GM23338 (cell line): ENCODE results near the gene GRM4. TPM values are rescaled to one million over a fixed set of nuclear protein-coding genes. Genes with fewer than 3 reads are reported as not detected.

Source experiments
- ATAC-seq: fragments of 200-7000 bp; cut with Tn5 transposase; 3 replicates; pipeline ENCODE4 v1.9.1; 2020
- DNase-seq: peaks from one replicate; pipeline ENCODE4 v3.0.0-alpha.2; 2015; ENCODE audit warnings: low spot score
- H2AFZ ChIP-seq: fragments of 200-600 bp; sonication (generic); 2 replicates; pipeline ENCODE4 v1.8.0; 2016; ENCODE audit warnings: antibody characterized with exemption, mild to moderate bottlenecking, moderate library complexity
- H3F3A ChIP-seq: fragments of 200-600 bp; sonication (generic); replicated peaks from 2 replicates; pipeline ENCODE4 v1.8.0; 2017; ENCODE audit warnings: antibody characterized with exemption, mixed run types, low read depth
- H3K27ac ChIP-seq: fragments of 200-600 bp; sonication (generic); 2 replicates; pipeline ENCODE4 v1.6.1; 2016; ENCODE audit warnings: low read depth
- H3K27me3 ChIP-seq: fragments of 200-600 bp; sonication (generic); 2 replicates; pipeline ENCODE4 v1.8.0; 2016; ENCODE audit warnings: mild to moderate bottlenecking, mixed run types, moderate library complexity; ENCODE audit not compliant: insufficient read depth
- H3K36me3 ChIP-seq: fragments of 200-600 bp; sonication (generic); 2 replicates; pipeline ENCODE4 v1.8.0; 2016; ENCODE audit warnings: mild to moderate bottlenecking; ENCODE audit not compliant: insufficient read depth
- H3K4me1 ChIP-seq: fragments of 200-600 bp; sonication (generic); 2 replicates; pipeline ENCODE4 v1.8.0; 2016; ENCODE audit warnings: mild to moderate bottlenecking, moderate library complexity; ENCODE audit not compliant: insufficient read depth
- H3K4me2 ChIP-seq: fragments of 200-600 bp; sonication (generic); 2 replicates; pipeline ENCODE4 v1.7.1; 2017; ENCODE audit warnings: mixed run types
- H3K4me3 ChIP-seq: fragments of 200-600 bp; sonication (generic); 2 replicates; pipeline ENCODE4 v1.6.1; 2016; ENCODE audit warnings: mixed run types
- H3K79me2 ChIP-seq: fragments of 200-600 bp; sonication (generic); replicated peaks from 2 replicates; pipeline ENCODE4 v1.8.0; 2017; ENCODE audit warnings: mild to moderate bottlenecking; ENCODE audit not compliant: insufficient read depth
- H3K9me2 ChIP-seq: fragments of 200-600 bp; sonication (generic); 2 replicates; pipeline ENCODE4 v1.8.0; 2017; ENCODE audit not compliant: insufficient read depth
- H4K20me1 ChIP-seq: fragments of 200-600 bp; sonication (generic); replicated peaks from 2 replicates; pipeline ENCODE4 v1.8.0; 2017; ENCODE audit warnings: mild to moderate bottlenecking; ENCODE audit not compliant: insufficient read depth
- H3K27ac Mint-ChIP-seq: 2 replicates; pipeline ENCODE4 v1.8.0; 2020; ENCODE audit warnings: inconsistent platforms, mild to moderate bottlenecking, moderate library complexity, mixed read lengths
- H3K27me3 Mint-ChIP-seq: 3 replicates; pipeline ENCODE4 v1.8.0; 2022; ENCODE audit warnings: low read depth, mild to moderate bottlenecking, moderate library complexity, mixed read lengths, inconsistent platforms; ENCODE audit not compliant: insufficient read depth, poor library complexity
- H3K36me3 Mint-ChIP-seq: 3 replicates; pipeline ENCODE4 v1.8.0; 2021; ENCODE audit warnings: low read depth, mild to moderate bottlenecking, inconsistent platforms, moderate library complexity, mixed read lengths
- H3K4me1 Mint-ChIP-seq: 3 replicates; pipeline ENCODE4 v1.8.0; 2020; ENCODE audit warnings: mild to moderate bottlenecking, inconsistent platforms, mixed read lengths
- H3K4me3 Mint-ChIP-seq: 3 replicates; pipeline ENCODE4 v1.8.0; 2021; ENCODE audit warnings: moderate library complexity, mild to moderate bottlenecking, inconsistent platforms, mixed read lengths
- H3K9me3 Mint-ChIP-seq: 3 replicates; pipeline ENCODE4 v1.8.0; 2020; ENCODE audit warnings: moderate library complexity, mild to moderate bottlenecking, inconsistent platforms, mixed read lengths
- CREB1 ChIP-seq: fragments of 250-450 bp; sonication (Bioruptor Pico); IDR thresholded peaks from 2 replicates; pipeline ENCODE4 v1.5.0; 2020; ENCODE audit warnings: low read depth, mild to moderate bottlenecking, moderate library complexity
- CTCF ChIP-seq, 2 experiments: fragments of 200-600 bp in 1 of 2; sonication (generic) in 1 of 2; conservative IDR thresholded peaks; 2 replicates each; pipeline versions ENCODE4 v1.5.1 to v1.6.1; 2016 to 2017; ENCODE audit warnings: antibody characterized with exemption in 2 of 2, low read depth in 2 of 2, mild to moderate bottlenecking in 2 of 2, moderate library complexity in 1 of 2
- EZH2 ChIP-seq: fragments of 200-600 bp; sonication (generic); IDR thresholded peaks from one replicate; pipeline ENCODE4 v1.8.0; 2017; ENCODE audit warnings: antibody characterized with exemption, mild to moderate bottlenecking, low read depth; ENCODE audit not compliant: unreplicated experiment
- EZH2phosphoT487 ChIP-seq: fragments of 200-600 bp; sonication (generic); IDR thresholded peaks from one replicate; pipeline ENCODE4 v1.8.1; 2018; ENCODE audit warnings: antibody characterized with exemption; ENCODE audit not compliant: unreplicated experiment
- JUNB ChIP-seq: IDR thresholded peaks from one replicate; pipeline ENCODE4 v1.6.1; 2016; ENCODE audit warnings: antibody characterized with exemption; ENCODE audit not compliant: unreplicated experiment
- NANOG ChIP-seq: IDR thresholded peaks from 2 replicates; pipeline ENCODE4 v1.6.1; 2016; ENCODE audit warnings: antibody characterized with exemption, borderline replicate concordance
- POLR2AphosphoS5 ChIP-seq: IDR thresholded peaks from 2 replicates; pipeline ENCODE4 v1.6.1; 2016; ENCODE audit warnings: antibody characterized with exemption, low read depth
- REST ChIP-seq: IDR thresholded peaks from one replicate; pipeline ENCODE4 v1.6.1; 2018; ENCODE audit warnings: antibody characterized with exemption; ENCODE audit not compliant: unreplicated experiment
- STAT1 ChIP-seq: IDR thresholded peaks from one replicate; pipeline ENCODE4 v1.6.1; 2016; ENCODE audit warnings: antibody characterized with exemption; ENCODE audit not compliant: unreplicated experiment
- ZNF114 ChIP-seq: fragments of 250-450 bp; sonication (Bioruptor Pico); IDR thresholded peaks from 2 replicates; pipeline ENCODE4 v1.5.0; 2020; ENCODE audit warnings: mild to moderate bottlenecking, moderate library complexity
- ZNF331 ChIP-seq: fragments of 250-450 bp; sonication (Bioruptor Pico); IDR thresholded peaks from 2 replicates; pipeline ENCODE4 v1.5.0; 2020; ENCODE audit warnings: low read depth, mild to moderate bottlenecking, moderate library complexity
- polyA plus RNA-seq: library from polyadenylated mRNA; unstranded; fragments of >200 nt; fragmentation: Nextera tagmentation; extraction: Ambion mirVana; gene quantifications from 2 replicates; pipeline ENCODE4 v1.2.1, GENCODE V29; 2016
- total RNA-seq: library from RNA; depleted of rRNA; stranded (reverse); fragments of >200 nt; shearing (Covaris generic); gene quantifications from 2 replicates; pipeline ENCODE4 v1.2.3, GENCODE V29; 2014
- TF ChIP-seq, protein P1 (sequence below): IDR thresholded peaks from 2 replicates; pipeline ENCODE4 v1.6.1; 2016; ENCODE audit warnings: antibody characterized with exemption
- TF ChIP-seq, protein P2 (sequence below): fragments of 250-450 bp; sonication (Bioruptor Pico); IDR thresholded peaks from 2 replicates; pipeline ENCODE4 v1.5.0; 2020; ENCODE audit warnings: mild to moderate bottlenecking, moderate library complexity

GRM4 gene
- total and polyA plus RNA-seq, 2 experiments from 2014 or later, result 7.0 to 30.6 TPM

GRCh38 chr6:34143884-34144580 lies 1.9 kb downstream of the GRM4 start:
- Histone ChIP-seq H3K79me2 (peaks cover 20% of the 10 kb centered on the region; the same call in 1 of the 2 replicates), H3K36me3 (no peaks in the 10 kb centered on the region), H3K4me2 (peak overlapping the region; percentile 95), H3K27me3 (peaks cover 50% of the 10 kb centered on the region), H3K4me1 (peaks cover 60% of the 10 kb centered on the region), H3K9me2 (no peaks in the 10 kb centered on the region), H4K20me1 (no peaks in the 10 kb centered on the region), H3K4me3 (peak overlapping the region; percentile 88), H3K27ac (no peak overlapping the region), H3F3A (peaks cover 17% of the 10 kb centered on the region), H2AFZ (0 out of 2 replicates have a peak overlapping the region, but pooled peaks have one; percentile 72)
- H3K27me3 Mint-ChIP-seq, result peaks cover 46% of the 10 kb centered on the region
- H3K27ac Mint-ChIP-seq, result no peak overlapping the region
- TF ChIP-seq POLR2AphosphoS5 (no peak), CREB1 (CRISPR knock-in tag) (no peak), STAT1 (no peak), CTCF (conservative IDR thresholded peaks at IDR 0.05; ENCODE audit: low read depth in 2 of 2) (peak; percentile 46 to 76), ZNF114 (CRISPR knock-in tag) (no peak), NANOG (no peak), EZH2 (peak; percentile 12), REST (no peak), EZH2phosphoT487 (no peak), JUNB (no peak), ZNF331 (no peak)
- TF ChIP-seq, protein P1, sequence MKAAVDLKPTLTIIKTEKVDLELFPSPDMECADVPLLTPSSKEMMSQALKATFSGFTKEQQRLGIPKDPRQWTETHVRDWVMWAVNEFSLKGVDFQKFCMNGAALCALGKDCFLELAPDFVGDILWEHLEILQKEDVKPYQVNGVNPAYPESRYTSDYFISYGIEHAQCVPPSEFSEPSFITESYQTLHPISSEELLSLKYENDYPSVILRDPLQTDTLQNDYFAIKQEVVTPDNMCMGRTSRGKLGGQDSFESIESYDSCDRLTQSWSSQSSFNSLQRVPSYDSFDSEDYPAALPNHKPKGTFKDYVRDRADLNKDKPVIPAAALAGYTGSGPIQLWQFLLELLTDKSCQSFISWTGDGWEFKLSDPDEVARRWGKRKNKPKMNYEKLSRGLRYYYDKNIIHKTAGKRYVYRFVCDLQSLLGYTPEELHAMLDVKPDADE, result no peak
- TF ChIP-seq, protein P2, sequence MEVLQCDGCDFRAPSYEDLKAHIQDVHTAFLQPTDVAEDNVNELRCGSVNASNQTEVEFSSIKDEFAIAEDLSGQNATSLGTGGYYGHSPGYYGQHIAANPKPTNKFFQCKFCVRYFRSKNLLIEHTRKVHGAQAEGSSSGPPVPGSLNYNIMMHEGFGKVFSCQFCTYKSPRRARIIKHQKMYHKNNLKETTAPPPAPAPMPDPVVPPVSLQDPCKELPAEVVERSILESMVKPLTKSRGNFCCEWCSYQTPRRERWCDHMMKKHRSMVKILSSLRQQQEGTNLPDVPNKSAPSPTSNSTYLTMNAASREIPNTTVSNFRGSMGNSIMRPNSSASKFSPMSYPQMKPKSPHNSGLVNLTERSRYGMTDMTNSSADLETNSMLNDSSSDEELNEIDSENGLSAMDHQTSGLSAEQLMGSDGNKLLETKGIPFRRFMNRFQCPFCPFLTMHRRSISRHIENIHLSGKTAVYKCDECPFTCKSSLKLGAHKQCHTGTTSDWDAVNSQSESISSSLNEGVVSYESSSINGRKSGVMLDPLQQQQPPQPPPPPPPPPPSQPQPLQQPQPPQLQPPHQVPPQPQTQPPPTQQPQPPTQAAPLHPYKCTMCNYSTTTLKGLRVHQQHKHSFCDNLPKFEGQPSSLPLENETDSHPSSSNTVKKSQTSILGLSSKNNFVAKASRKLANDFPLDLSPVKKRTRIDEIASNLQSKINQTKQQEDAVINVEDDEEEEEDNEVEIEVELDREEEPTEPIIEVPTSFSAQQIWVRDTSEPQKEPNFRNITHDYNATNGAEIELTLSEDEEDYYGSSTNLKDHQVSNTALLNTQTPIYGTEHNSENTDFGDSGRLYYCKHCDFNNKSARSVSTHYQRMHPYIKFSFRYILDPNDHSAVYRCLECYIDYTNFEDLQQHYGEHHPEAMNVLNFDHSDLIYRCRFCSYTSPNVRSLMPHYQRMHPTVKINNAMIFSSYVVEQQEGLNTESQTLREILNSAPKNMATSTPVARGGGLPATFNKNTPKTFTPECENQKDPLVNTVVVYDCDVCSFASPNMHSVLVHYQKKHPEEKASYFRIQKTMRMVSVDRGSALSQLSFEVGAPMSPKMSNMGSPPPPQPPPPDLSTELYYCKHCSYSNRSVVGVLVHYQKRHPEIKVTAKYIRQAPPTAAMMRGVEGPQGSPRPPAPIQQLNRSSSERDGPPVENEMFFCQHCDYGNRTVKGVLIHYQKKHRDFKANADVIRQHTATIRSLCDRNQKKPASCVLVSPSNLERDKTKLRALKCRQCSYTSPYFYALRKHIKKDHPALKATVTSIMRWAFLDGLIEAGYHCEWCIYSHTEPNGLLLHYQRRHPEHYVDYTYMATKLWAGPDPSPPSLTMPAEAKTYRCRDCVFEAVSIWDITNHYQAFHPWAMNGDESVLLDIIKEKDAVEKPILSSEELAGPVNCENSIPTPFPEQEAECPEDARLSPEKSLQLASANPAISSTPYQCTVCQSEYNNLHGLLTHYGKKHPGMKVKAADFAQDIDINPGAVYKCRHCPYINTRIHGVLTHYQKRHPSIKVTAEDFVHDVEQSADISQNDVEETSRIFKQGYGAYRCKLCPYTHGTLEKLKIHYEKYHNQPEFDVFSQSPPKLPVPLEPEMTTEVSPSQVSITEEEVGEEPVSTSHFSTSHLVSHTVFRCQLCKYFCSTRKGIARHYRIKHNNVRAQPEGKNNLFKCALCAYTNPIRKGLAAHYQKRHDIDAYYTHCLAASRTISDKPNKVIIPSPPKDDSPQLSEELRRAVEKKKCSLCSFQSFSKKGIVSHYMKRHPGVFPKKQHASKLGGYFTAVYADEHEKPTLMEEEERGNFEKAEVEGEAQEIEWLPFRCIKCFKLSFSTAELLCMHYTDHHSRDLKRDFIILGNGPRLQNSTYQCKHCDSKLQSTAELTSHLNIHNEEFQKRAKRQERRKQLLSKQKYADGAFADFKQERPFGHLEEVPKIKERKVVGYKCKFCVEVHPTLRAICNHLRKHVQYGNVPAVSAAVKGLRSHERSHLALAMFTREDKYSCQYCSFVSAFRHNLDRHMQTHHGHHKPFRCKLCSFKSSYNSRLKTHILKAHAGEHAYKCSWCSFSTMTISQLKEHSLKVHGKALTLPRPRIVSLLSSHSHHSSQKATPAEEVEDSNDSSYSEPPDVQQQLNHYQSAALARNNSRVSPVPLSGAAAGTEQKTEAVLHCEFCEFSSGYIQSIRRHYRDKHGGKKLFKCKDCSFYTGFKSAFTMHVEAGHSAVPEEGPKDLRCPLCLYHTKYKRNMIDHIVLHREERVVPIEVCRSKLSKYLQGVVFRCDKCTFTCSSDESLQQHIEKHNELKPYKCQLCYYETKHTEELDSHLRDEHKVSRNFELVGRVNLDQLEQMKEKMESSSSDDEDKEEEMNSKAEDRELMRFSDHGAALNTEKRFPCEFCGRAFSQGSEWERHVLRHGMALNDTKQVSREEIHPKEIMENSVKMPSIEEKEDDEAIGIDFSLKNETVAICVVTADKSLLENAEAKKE (CRISPR knock-in tag), result no peak
- peaks cover 67% of the 10 kb centered on the region for H3K4me1 Mint-ChIP-seq
- DNase-seq (peak; percentile 95), ATAC-seq (peak; percentile 64)
- H3K36me3 Mint-ChIP-seq, result peaks cover 3% of the 10 kb centered on the region; the same call in 1 of the 3 replicates
- peak overlapping the region; percentile 75 for H3K4me3 Mint-ChIP-seq
- no peaks in the 10 kb centered on the region for H3K9me3 Mint-ChIP-seq
